Kidney (tissue), 14 donors: ENCODE results near the gene CTNNA2. TPM values are rescaled to one million over a fixed set of nuclear protein-coding genes. Genes with fewer than 3 reads are reported as not detected.
A peak's percentile ranks its signal among the peaks of the same experiment; 100 is the strongest.

Experiments
- DNase-seq, 5 donors: peaks; one replicate each; pipeline ENCODE4 v3.0.0-alpha.2; 2013 to 2020
- FAIRE-seq: peaks from 2 replicates; lab custom pipeline; 2012; peaks lifted over from hg19 to GRCh38; lab: Jason Lieb, UNC
- H3K27ac ChIP-seq, 2 donors: one replicate each; pipeline ENCODE4 v1.7.0; 2013; ENCODE audit warnings: low read depth in 2 of 2, low read length in 2 of 2, inconsistent platforms in 1 of 2
- H3K27me3 ChIP-seq: one replicate; pipeline ENCODE4 v1.7.1; 2013; ENCODE audit warnings: low read length, inconsistent platforms; ENCODE audit not compliant: control insufficient read depth, insufficient read depth
- H3K36me3 ChIP-seq, 3 donors: one replicate each; pipeline versions ENCODE4 v1.7.0 to v1.7.1; 2013; ENCODE audit warnings: low read length in 3 of 3, control low read depth in 1 of 3, inconsistent platforms in 1 of 3; ENCODE audit not compliant: insufficient read depth in 3 of 3, control insufficient read depth in 2 of 3
- H3K4me1 ChIP-seq, 3 donors: one replicate each; pipeline versions ENCODE4 v1.7.0 to v1.7.1; 2013; ENCODE audit warnings: low read length in 3 of 3, inconsistent platforms in 1 of 3, low read depth in 1 of 3; ENCODE audit not compliant: control insufficient read depth in 2 of 3, insufficient read depth in 2 of 3
- H3K4me3 ChIP-seq, 3 donors: one replicate each; pipeline versions ENCODE4 v1.7.0 to v1.8.1; 2013; ENCODE audit warnings: low read length in 3 of 3, control low read depth in 1 of 3, inconsistent platforms in 1 of 3
- H3K9ac ChIP-seq, 3 donors: one replicate each; pipeline versions ENCODE4 v1.7.0 to v1.7.1; 2013; ENCODE audit warnings: low read length in 3 of 3, control low read depth in 1 of 3, inconsistent platforms in 1 of 3
- H3K9me3 ChIP-seq, 3 donors: one replicate each; pipeline versions ENCODE4 v1.7.0 to v1.7.1; 2013; ENCODE audit warnings: low read length in 3 of 3, control low read depth in 1 of 3, inconsistent platforms in 1 of 3; ENCODE audit not compliant: control insufficient read depth in 2 of 3, insufficient read depth in 1 of 3
- intact Hi-C: fragments of 100-400 bp; cut with DNase I; formaldehyde crosslinking; loops from one replicate; pipeline ENCODE4 v1.11.1; 2022
- polyA plus RNA-seq: library from polyadenylated mRNA; stranded (reverse); fragments of 350-450 nt; fragmentation: Illumina TruSeq; extraction: RNeasy Lipid Tissue Mini Kit (QIAGEN cat#74804); gene quantifications from one replicate; pipeline ENCODE4 v1.2.3, GENCODE V29; 2014; ENCODE audit warnings: low read depth, low replicate concordance; ENCODE audit not compliant: insufficient read depth
- total RNA-seq: library from RNA; stranded (reverse); fragmentation: NEBNext Ultra II Directional; extraction: Animal tissue kit (Norgen Biotek cat#: 25700); gene quantifications from one replicate; pipeline ENCODE4 v1.2.1, GENCODE V29; 2021
- TF ChIP-seq, protein P1 (sequence below): IDR thresholded peaks from 3 replicates; pipeline ENCODE4 v1.5.1; 2012; ENCODE audit warnings: mild to moderate bottlenecking, moderate library complexity, borderline replicate concordance; ENCODE audit not compliant: insufficient read depth; ENCODE audit errors: extremely low read depth
- donor health status: control.
- donor health status: control.
- donor health status: control.
- donor health status: control.
- donor health status: control.
- donor health status: DM: yes; HTN: yes; CAD: no.
- donor health status: Normal renal cell carcinoma (clear cell type).

CTNNA2 gene
- total and polyA plus RNA-seq, 2 donors from 2014 or later, result 0.47 TPM; not detected in 1

DNA sequence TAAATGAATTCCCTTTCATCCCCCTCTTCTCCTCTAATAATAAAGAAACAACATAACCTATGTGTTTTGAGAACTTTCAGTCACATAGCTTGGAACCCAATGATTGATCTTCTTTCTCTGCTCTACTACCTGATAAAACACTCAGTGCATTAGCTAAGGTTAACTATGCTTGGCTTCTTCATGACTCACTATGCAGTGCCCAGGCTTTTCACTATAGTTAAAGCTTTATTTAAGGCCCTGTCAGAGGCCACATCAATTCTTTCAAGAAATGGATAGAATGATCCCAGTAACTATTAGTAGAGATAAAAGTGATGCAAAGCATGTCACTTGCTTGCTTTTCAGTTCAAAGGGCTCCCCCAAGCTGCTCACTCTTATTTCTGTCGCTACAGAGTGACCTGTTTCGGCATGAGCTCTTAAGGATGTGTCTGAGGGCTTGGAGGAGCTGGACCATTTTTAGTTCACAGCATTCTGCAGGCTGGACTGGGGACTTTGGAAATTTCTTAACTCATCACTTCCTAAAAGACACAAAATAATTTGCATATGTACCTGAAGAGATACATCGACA is 407.7 kb downstream of the CTNNA2 start:
- H3K4me3 ChIP-seq, result no peak overlapping the region
- H3K27me3 ChIP-seq, result no peaks in the 10 kb centered on the region
- TF ChIP-seq, protein P1, sequence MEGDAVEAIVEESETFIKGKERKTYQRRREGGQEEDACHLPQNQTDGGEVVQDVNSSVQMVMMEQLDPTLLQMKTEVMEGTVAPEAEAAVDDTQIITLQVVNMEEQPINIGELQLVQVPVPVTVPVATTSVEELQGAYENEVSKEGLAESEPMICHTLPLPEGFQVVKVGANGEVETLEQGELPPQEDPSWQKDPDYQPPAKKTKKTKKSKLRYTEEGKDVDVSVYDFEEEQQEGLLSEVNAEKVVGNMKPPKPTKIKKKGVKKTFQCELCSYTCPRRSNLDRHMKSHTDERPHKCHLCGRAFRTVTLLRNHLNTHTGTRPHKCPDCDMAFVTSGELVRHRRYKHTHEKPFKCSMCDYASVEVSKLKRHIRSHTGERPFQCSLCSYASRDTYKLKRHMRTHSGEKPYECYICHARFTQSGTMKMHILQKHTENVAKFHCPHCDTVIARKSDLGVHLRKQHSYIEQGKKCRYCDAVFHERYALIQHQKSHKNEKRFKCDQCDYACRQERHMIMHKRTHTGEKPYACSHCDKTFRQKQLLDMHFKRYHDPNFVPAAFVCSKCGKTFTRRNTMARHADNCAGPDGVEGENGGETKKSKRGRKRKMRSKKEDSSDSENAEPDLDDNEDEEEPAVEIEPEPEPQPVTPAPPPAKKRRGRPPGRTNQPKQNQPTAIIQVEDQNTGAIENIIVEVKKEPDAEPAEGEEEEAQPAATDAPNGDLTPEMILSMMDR, result no peak
- no peaks in the 10 kb centered on the region for H3K36me3 ChIP-seq
- intact Hi-C loops, result no loop called here
- DNase-seq (no peak), FAIRE-seq (no peak)
- H3K4me1 ChIP-seq, result no peaks in the 10 kb centered on the region
- H3K27ac ChIP-seq, result no peak overlapping the region
- H3K9me3 ChIP-seq, result no peaks in the 10 kb centered on the region
- H3K9ac ChIP-seq, result no peak overlapping the region

DNA sequence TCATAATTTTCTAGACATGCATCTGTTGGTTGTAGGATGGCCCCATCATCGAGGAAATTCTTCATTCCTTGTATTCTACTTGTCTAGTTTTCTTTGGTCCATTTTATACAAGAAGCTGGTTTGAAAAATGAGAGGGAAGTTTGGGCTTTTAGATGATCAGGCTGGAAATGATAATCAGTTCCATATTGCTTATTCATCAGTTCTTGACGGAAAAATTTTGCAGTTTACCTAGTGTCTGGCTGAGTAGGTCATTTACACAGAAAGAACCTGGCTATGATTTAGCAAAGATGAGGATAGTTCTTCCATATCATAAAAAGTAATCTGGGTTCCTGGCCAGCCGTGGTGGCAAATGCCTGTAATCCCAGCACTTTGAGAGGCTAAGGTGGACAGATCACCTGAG is 416.8 kb downstream of the CTNNA2 start:
- FAIRE-seq (no peak), DNase-seq (no peak)
- no peak overlapping the region for H3K4me3 ChIP-seq
- intact Hi-C loops, result no loop called here
- no peaks in the 10 kb centered on the region for H3K4me1 ChIP-seq
- H3K27me3 ChIP-seq, result no peaks in the 10 kb centered on the region
- H3K27ac ChIP-seq, result no peak overlapping the region
- H3K36me3 ChIP-seq, result no peaks in the 10 kb centered on the region
- H3K9ac ChIP-seq, result no peak overlapping the region
- H3K9me3 ChIP-seq, result no peaks in the 10 kb centered on the region
- TF ChIP-seq, protein P1, result no peak

DNA sequence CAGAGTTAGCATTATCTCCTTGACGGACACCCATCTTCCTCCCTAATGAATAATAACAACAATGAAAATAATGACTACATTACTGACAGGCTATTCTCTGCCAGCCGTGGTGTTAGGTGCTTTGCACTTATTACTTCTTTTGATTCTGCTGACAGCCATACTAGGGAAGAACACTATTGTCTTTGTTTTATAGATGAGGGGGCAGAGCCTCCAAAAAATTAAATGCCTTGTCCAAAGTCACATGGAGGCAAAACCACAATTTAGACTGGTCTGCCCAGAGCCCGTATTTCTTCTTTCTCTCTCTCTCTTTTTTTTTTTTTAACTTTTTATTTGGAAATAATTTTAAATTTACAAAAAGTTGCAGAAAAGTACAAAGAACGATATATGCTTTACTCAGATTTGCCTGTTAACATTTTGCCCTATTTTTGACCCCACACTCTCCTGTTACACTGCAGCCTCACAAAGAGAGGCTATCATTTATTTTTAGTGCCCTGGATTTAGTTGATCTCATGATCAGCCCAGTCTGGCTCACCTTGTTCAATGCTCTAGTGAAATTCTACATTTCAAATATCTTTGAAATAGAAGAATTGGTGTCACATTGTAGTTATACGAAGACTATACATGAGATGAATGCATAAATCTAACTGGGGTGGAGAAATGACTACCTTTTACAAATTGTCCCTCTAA is 422.3 kb downstream of the CTNNA2 start:
- Histone ChIP-seq H3K9me3 (no peaks in the 10 kb centered on the region), H3K36me3 (no peaks in the 10 kb centered on the region), H3K27me3 (no peaks in the 10 kb centered on the region), H3K27ac (no peak overlapping the region), H3K4me3 (no peak overlapping the region), H3K4me1 (no peaks in the 10 kb centered on the region), H3K9ac (no peak overlapping the region)
- FAIRE-seq, result no peak
- intact Hi-C loops, result no loop called here
- TF ChIP-seq, protein P1, result no peak
- peak in 2 of 5 donors; percentile 6 to 8 for DNase-seq
